SU-DHL-6 (cell line): ENCODE data around the gene CARD9.

Experiments used
- H2AFZ ChIP-seq: fragments of 200-600 bp; sonication (generic); 2 replicates; pipeline ENCODE4 v1.6.1; 2014; ENCODE audit warnings: low read depth, mild to moderate bottlenecking, moderate library complexity, mixed read lengths, antibody characterized with exemption, low read length; ENCODE audit not compliant: severe bottlenecking
- H3F3A ChIP-seq: fragments of 200-600 bp; shearing (Covaris generic); 2 replicates; pipeline ENCODE4 v1.6.0; 2016; ENCODE audit warnings: antibody characterized with exemption, mild to moderate bottlenecking; ENCODE audit not compliant: insufficient read depth
- H3K27ac ChIP-seq: fragments of 200-600 bp; sonication (generic); 2 replicates; pipeline ENCODE4 v1.5.1; 2016; ENCODE audit warnings: low read depth, mild to moderate bottlenecking, low read length, moderate library complexity, mixed read lengths
- H3K27me3 ChIP-seq: fragments of 200-600 bp; sonication (generic), shearing (Covaris generic); 2 replicates; pipeline ENCODE4 v1.6.0; 2014; ENCODE audit warnings: mild to moderate bottlenecking, low read length
- H3K36me3 ChIP-seq: fragments of 200-600 bp; sonication (generic); 2 replicates; pipeline ENCODE4 v1.6.1; 2014; ENCODE audit warnings: mild to moderate bottlenecking, low read length, mixed read lengths
- H3K4me2 ChIP-seq: fragments of 300-600, 200-600 bp; shearing (Covaris generic), sonication (generic); 2 replicates; pipeline ENCODE4 v1.6.0; 2014; ENCODE audit warnings: low read length, low read depth, mild to moderate bottlenecking; ENCODE audit not compliant: poor library complexity, severe bottlenecking
- H3K4me3 ChIP-seq: fragments of 200-600 bp; sonication (generic); 2 replicates; pipeline ENCODE4 v1.5.1; 2014; ENCODE audit warnings: antibody characterized with exemption, low read length, mild to moderate bottlenecking, mixed read lengths; ENCODE audit not compliant: insufficient read depth, poor library complexity, severe bottlenecking
- H3K79me2 ChIP-seq: fragments of 200-600 bp; sonication (generic); 2 replicates; pipeline ENCODE4 v1.6.1; 2014; ENCODE audit warnings: mild to moderate bottlenecking, low read length, moderate library complexity; ENCODE audit not compliant: insufficient read depth
- H3K9ac ChIP-seq: fragments of 200-600 bp; sonication (generic); 2 replicates; pipeline ENCODE4 v1.7.0; 2014; ENCODE audit warnings: mild to moderate bottlenecking, low read length
- H3K9me2 ChIP-seq: fragments of 200-600 bp; sonication (generic); replicated peaks from 2 replicates; pipeline ENCODE4 v1.6.1; 2014; ENCODE audit warnings: low read length; ENCODE audit not compliant: insufficient read depth
- H3K9me3 ChIP-seq: fragments of 200-600 bp; sonication (generic); 2 replicates; pipeline ENCODE4 v1.6.1; 2014; ENCODE audit warnings: low read length, mixed read lengths; ENCODE audit not compliant: insufficient read depth
- H4K20me1 ChIP-seq: fragments of 200-600 bp; sonication (generic); 2 replicates; pipeline ENCODE4 v1.6.1; 2014; ENCODE audit warnings: low read depth, mild to moderate bottlenecking, antibody characterized with exemption, low read length, moderate library complexity, mixed read lengths
- EZH2phosphoT487 ChIP-seq: fragments of 200-600 bp; sonication (generic), shearing (Covaris generic); conservative IDR thresholded peaks from 2 replicates; pipeline ENCODE4 v1.6.1; 2018; ENCODE audit warnings: mild to moderate bottlenecking, antibody characterized with exemption, low read length, moderate library complexity, mixed read lengths
- TF ChIP-seq, protein P1 (sequence below): fragments of 200-600 bp; sonication (generic); IDR thresholded peaks from one replicate; pipeline ENCODE4 v1.5.1; 2017; ENCODE audit warnings: antibody characterized with exemption, mild to moderate bottlenecking, low read length, moderate library complexity; ENCODE audit not compliant: insufficient read depth, poor library complexity, severe bottlenecking

The CARD9 gene

DNA sequence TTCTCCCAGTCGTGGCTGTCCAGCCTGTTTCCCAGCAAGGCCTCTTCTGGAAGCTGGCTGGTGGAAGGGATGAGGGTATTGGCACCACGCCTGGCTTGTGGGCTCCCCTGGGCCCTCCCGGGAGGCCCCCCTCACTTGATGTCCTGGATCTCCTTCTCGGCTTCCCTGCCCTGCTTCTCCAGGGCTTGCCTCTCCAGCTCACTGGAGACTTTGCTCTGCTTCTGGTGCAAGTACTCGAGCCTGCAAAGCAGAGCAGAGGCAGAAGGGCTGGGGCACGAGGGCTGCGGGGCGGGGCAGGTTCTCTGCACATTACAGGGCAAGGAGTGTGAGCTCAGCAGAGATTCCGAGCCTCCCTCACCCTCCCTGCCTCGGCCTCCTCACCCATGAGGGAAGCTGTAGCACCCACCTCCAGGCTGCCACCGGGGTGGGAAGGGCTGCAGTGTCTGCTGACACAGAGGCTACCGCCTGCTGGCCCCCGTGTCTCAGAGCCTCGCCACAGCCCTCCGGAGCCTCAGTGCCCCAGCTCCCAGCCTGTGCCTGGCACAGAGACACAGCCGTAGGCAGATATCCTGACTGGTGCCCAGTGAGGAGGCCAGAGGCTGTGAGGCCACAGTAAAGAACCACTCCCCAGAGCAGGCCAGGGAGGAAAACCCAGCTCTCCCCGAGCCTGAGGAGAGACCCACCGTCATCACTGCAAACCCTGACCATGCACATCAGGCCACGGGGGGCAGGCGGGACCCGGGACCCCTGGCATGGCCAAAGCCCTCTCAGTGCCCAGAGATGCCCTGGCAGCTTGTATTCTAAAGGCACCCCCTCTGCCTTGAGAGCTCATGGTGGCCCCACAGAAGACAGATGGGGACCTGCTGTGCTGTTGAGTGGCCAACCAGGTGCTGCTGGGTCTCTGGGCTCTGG is 19.3 kb upstream of the CARD9 start:
- Histone ChIP-seq H3K4me2 (no peak overlapping the region), H3K79me2 (peaks cover 1% of the 10 kb centered on the region; the same call in 1 of the 2 replicates), H3K9me2 (no peaks in the 10 kb centered on the region), H3K36me3 (no peaks in the 10 kb centered on the region; the same call in 1 of the 2 replicates), H3K27me3 (no peaks in the 10 kb centered on the region), H3K4me3 (no peak overlapping the region), H2AFZ (no peak overlapping the region), H4K20me1 (no peaks in the 10 kb centered on the region), H3K9me3 (no peaks in the 10 kb centered on the region), H3K27ac (no peak overlapping the region), H3F3A (no peaks in the 10 kb centered on the region), H3K9ac (no peak overlapping the region)
- no peak for TF ChIP-seq EZH2phosphoT487
- TF ChIP-seq, protein P1, sequence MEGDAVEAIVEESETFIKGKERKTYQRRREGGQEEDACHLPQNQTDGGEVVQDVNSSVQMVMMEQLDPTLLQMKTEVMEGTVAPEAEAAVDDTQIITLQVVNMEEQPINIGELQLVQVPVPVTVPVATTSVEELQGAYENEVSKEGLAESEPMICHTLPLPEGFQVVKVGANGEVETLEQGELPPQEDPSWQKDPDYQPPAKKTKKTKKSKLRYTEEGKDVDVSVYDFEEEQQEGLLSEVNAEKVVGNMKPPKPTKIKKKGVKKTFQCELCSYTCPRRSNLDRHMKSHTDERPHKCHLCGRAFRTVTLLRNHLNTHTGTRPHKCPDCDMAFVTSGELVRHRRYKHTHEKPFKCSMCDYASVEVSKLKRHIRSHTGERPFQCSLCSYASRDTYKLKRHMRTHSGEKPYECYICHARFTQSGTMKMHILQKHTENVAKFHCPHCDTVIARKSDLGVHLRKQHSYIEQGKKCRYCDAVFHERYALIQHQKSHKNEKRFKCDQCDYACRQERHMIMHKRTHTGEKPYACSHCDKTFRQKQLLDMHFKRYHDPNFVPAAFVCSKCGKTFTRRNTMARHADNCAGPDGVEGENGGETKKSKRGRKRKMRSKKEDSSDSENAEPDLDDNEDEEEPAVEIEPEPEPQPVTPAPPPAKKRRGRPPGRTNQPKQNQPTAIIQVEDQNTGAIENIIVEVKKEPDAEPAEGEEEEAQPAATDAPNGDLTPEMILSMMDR = no peak

DNA sequence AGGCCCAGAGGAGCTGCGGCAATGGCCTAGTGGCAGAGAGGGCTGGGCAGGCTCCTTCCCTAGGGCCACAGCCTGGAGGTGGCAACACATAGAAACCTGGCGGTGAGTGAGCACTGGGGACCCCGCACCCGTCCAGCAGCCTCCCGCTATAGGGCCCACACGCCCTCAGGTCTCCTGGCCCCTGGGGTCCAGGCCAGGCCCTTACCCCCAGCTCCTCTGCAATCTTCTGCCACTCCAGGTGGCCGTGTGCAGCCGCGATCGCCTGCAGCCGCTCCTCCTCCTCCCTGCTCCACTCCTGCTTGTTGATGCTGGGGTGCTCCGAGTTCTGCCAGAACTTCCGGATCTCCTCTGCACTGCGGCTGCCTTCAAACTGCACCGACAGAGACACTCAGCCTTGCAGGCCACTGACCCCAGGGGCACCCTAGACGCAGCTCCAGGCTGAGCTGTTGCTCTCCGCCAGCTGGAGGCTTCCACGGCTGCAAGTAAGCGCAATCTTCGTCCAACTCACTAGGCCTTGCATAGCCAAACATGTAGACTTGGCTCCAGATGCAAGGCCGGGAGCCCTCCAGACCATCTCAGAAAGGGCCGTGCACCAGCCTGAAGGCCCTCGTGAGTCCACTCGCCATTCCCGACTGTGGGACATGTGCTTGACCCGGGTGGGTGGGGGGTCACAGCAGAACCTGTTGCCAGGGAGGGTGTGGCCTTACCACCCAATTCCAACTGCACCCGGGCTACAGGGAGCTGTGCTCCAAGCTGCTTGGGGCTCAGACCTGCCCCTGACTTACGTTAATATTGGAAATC is 18.5 kb upstream of the CARD9 start:
- no peak overlapping the region for H3K27ac ChIP-seq
- H3K4me2 ChIP-seq = no peak overlapping the region
- H2AFZ ChIP-seq = no peak overlapping the region
- H3K9ac ChIP-seq = no peak overlapping the region
- H3K79me2 ChIP-seq = no peaks in the 10 kb centered on the region
- H3K4me3 ChIP-seq = no peak overlapping the region
- TF ChIP-seq, protein P1 = no peak
- no peak for TF ChIP-seq EZH2phosphoT487
- H3K36me3 ChIP-seq = no peaks in the 10 kb centered on the region; the same call in 1 of the 2 replicates
- H4K20me1 ChIP-seq = no peaks in the 10 kb centered on the region
- no peaks in the 10 kb centered on the region for H3K9me3 ChIP-seq
- H3K27me3 ChIP-seq = no peaks in the 10 kb centered on the region
- no peaks in the 10 kb centered on the region for H3K9me2 ChIP-seq
- no peaks in the 10 kb centered on the region for H3F3A ChIP-seq

DNA sequence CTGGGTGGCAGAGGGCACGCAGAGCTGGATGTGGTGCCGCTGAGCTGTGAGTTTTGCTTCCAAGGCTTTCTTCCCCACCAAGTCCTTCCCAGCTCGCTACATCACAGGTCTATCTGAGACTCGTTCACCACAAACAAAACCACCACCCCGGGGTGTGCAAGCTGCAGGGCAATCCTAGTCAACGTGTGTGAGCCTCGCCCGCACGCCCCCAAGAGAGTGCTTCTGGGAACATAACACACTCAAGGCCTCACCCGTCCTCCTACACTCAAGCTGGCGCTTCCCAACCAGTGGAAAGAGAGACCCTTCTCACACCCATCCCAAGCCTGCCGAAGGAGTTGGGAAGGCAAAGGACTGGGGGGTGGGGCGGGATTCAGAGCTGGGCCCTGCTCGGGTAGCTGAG is 15.9 kb upstream of the CARD9 start:
- H4K20me1 ChIP-seq = no peaks in the 10 kb centered on the region
- no peaks in the 10 kb centered on the region for H3K9me2 ChIP-seq
- no peak overlapping the region for H3K9ac ChIP-seq
- no peaks in the 10 kb centered on the region for H3K27me3 ChIP-seq
- no peaks in the 10 kb centered on the region for H3K9me3 ChIP-seq
- TF ChIP-seq EZH2phosphoT487 = no peak
- TF ChIP-seq, protein P1 = no peak
- H3K79me2 ChIP-seq = no peaks in the 10 kb centered on the region
- no peak overlapping the region for H3K4me3 ChIP-seq
- no peak overlapping the region for H3K4me2 ChIP-seq
- H3K36me3 ChIP-seq = peaks cover 4% of the 10 kb centered on the region; the same call in 1 of the 2 replicates
- no peak overlapping the region for H2AFZ ChIP-seq
- H3K27ac ChIP-seq = no peak overlapping the region
- H3F3A ChIP-seq = no peaks in the 10 kb centered on the region
